GM23338 (cell line): ENCODE measurements around the gene MRPL44.

Source experiments
- EZH2 ChIP-seq: fragments of 200-600 bp; sonication (generic); IDR thresholded peaks from one replicate; pipeline ENCODE4 v1.8.0; 2017; ENCODE audit warnings: antibody characterized with exemption, mild to moderate bottlenecking, low read depth; ENCODE audit not compliant: unreplicated experiment
- POLR2AphosphoS5 ChIP-seq: IDR thresholded peaks from 2 replicates; pipeline ENCODE4 v1.6.1; 2016; ENCODE audit warnings: antibody characterized with exemption, low read depth
- TF ChIP-seq, protein P1 (sequence below), 2 experiments: fragments of 200-600 bp in 1 of 2; sonication (generic) in 1 of 2; conservative IDR thresholded peaks; 2 replicates each; pipeline versions ENCODE4 v1.5.1 to v1.6.1; 2016 to 2017; ENCODE audit warnings: antibody characterized with exemption in 2 of 2, low read depth in 2 of 2, mild to moderate bottlenecking in 2 of 2, moderate library complexity in 1 of 2

GRCh38 chr2:223969315-223969714 is 12.1 kb downstream of the MRPL44 start:
- TF ChIP-seq, protein P1, sequence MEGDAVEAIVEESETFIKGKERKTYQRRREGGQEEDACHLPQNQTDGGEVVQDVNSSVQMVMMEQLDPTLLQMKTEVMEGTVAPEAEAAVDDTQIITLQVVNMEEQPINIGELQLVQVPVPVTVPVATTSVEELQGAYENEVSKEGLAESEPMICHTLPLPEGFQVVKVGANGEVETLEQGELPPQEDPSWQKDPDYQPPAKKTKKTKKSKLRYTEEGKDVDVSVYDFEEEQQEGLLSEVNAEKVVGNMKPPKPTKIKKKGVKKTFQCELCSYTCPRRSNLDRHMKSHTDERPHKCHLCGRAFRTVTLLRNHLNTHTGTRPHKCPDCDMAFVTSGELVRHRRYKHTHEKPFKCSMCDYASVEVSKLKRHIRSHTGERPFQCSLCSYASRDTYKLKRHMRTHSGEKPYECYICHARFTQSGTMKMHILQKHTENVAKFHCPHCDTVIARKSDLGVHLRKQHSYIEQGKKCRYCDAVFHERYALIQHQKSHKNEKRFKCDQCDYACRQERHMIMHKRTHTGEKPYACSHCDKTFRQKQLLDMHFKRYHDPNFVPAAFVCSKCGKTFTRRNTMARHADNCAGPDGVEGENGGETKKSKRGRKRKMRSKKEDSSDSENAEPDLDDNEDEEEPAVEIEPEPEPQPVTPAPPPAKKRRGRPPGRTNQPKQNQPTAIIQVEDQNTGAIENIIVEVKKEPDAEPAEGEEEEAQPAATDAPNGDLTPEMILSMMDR (conservative IDR thresholded peaks at IDR 0.05; ENCODE audit: low read depth in 2 of 2), result no peak
- no peak for TF ChIP-seq EZH2
- TF ChIP-seq POLR2AphosphoS5, result no peak
